GM18873 (cell line): ENCODE measurements around the gene TMEM116.
"Not testable (repeated sequence)": the region's sequence is repeated elsewhere in the genome, so short reads cannot be mapped to it uniquely, and the experiment has no call there.

Experiments
- ATAC-seq: cut with Tn5 transposase; IDR thresholded peaks from one replicate; pipeline ENCODE4 v1.9.1; 2021; ENCODE audit warnings: mild to moderate bottlenecking, moderate library complexity, moderate number of reproducible peaks; ENCODE audit not compliant: unreplicated experiment, low FRiP score

TMEM116 gene

DNA sequence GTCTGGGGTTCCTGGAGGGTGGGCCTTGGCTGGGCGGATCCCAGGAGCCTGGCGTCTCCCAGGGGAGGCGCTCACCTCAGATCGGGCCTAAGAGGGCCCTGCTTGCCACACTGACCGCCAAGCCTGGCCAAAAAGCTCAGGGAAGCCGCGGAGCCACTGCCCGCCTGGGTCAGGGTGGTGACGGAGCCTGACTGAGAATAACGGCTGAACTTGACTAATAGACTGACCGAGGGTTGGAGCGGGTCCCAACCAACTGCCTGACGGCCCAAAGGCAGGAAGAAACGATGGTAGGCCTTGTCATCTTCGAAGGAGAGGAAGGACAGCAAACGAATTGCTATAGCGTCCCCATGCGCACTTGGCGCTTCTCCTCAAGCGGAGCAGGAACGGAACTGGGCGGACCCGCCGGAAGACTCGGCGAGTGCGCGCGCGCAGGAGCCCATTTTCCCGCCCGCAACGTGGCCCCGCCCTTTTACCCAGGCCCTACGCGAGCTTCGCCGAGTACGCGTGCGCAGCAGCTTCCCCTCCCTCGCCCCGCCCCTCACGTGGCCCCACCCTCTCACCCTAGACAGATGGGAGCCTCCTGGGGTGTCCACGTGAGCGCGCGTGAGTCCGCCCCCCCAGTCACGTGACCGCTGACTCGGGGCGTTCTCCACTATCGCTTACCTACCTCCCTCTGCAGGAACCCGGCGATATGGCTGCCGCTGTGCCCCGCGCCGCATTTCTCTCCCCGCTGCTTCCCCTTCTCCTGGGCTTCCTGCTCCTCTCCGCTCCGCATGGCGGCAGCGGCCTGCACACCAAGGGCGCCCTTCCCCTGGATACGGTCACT is at the start of gene TMEM116, which contains the start of gene ERP29:
Gene TMEM116 (minus strand): TSS at position 391 of the 826 bp plus-strand sequence. CDS start 7,895 bp downstream, outside the sequence.
Gene ERP29 (plus strand): TSS at position 652 of the 826 bp plus-strand sequence. CDS start 40 bp downstream, at position 692.
- peak; percentile 70 for ATAC-seq

DNA sequence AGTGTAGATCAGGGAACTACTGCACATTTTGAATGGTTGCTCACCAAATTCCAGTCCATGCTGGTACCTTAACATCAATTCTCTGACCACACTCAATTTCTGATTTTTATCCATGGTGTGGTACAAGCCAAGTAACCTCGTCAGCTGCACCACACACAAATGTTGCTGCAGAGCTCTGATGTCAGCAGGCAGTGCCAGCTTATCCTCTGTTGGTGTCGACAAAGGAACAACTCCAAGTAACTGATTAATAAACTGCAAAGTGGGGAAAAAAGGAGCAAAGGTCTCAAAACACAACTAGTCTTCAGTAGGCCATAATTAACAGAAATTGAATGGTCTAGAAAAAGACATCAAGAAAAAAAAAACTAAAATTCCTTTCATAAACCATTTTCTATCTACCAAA is 48.2 kb upstream of the TMEM116 start:
- ATAC-seq: no peak

DNA sequence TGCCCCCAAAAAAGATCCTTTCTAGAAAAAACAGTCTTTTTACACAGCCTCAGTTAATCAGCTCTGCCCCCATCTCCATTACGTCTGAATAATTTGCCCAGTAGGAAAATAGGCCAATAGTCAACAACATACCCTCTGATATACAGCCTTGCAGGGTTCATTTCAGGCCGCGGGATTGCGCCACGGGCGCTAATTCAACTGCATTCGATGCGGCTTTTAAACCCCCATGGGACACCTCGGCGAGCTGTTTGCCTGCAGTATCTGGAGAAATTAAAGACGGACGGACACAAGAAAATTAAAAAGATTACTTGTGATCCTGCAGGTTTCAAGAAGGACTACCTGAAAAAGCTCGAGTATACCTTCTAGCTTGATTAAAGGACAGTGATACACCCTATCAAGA is 36.4 kb upstream of the TMEM116 start:
- no peak for ATAC-seq

DNA sequence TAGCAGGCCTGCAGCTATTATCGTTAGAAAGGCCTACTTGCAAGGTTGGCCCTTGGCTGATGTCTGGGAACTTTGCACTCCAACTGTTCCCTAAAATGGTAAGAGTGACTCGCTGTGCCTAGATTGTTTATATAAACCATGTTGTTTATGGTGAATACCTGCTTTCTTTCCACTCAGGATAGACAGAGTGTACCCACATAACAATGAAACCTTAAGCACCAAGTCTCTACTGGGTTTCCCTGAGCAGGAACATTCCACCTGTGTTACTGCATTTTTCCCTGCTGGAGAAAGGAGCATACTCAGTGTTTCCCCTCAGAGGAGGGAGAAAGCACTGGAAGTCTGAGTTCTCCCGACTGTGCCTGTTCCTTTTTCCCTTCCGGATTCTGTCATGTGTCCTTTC is 33.0 kb upstream of the TMEM116 start:
- no peak for ATAC-seq

DNA sequence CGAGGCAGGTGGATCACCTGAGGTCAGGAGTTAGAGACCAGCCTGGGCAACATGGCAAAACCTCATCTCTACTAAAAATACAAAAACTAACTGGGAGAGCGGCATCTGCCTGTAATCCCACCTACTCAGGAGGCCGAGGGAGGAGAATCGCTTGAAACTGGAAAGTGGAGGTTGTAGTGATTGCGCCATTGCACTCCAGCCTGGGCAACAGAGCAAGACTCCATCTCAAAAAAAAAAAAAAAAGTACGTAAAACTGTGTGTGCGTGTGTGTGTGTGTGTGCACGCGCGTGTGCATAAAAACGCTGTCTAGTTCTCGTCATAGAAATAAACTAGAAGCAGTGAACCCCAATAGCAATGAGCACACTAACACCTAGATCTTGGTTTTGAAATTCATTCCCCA is 23.6 kb upstream of the TMEM116 start:
- ATAC-seq: not testable (repeated sequence)

DNA sequence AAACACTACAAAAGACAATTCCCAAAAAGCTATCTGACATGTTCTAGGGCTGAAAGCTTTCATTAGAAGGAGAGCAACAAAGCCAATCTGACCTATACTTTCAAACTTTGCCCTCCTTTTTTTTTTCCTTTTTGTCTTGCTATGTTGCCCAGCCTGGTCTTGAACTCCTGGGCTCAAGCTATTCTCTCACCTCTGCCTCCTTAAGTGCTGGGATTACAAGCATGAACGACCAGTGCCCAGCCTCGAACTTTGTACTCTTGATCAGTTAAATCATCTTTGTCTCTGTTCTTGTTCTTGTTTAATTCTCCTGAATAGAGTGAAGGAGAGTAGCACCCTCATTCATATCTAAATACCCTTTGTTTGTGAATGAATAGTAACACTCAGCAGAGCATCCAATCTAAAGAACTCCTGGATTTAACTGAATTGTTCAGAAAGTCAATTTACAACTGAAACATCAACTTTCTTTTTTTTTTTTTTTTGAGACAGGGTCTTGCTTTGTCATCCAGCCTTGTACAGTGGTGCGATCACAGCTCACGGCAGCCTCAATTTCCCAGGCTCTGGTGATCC is 22.3 kb upstream of the TMEM116 start:
- ATAC-seq: no peak

DNA sequence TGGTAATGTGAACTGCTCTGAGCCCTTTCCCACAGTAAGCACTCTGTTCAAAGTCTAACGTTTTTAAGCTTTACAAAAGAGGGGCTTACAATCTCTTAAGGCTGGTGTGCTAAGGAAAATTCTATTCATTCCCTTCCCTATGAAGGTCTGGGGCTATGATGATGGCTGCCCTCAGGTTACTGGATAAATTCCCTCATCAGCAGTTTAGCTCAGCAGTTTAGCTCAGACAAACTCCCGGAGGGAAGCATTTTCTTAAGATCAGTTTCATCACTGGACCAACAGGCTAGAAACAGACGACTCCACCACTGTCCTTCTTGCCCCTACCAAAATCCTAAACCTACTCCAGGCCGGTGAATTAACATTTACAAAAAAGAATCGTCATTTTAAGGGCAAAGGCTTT is 19.3 kb upstream of the TMEM116 start:
- no peak for ATAC-seq

DNA sequence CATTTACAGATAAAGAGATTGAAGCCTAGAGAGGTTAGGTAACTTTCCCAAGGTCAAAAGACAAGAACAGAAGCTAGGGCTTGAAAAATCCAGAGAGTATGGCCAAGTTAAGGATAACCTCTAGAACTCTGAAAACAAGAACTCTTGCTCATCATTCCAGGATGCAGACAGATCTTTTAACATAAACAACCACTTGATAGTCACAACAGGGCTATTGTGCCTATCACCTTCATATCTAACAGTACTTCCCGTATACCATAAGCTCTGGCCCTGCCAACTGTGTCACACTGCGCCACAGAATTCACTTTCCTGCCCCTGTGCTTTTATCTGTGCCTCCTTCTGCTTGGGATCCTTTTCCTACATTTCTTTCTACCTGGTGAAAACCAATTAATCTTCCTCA is 18.5 kb upstream of the TMEM116 start:
- ATAC-seq: no peak

DNA sequence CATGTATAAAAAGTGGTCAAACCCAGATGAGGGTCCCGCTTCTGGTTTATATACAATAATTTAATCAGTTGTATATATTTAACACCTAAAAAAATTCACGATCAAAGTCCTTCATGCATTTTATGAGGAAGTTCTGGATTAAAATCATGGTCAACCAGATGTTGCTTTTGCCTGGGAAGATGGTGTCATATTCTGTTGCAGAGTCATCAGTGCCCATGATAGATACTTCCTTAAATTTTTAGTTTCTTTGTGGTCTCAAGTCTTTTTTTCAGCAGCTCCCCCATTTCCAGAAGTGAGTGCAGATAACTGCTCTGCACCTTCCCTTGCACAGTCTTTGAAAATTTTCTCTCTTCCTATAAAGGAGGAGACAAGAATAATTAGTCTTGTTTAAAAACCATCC is 16.3 kb upstream of the TMEM116 start:
- no peak for ATAC-seq

DNA sequence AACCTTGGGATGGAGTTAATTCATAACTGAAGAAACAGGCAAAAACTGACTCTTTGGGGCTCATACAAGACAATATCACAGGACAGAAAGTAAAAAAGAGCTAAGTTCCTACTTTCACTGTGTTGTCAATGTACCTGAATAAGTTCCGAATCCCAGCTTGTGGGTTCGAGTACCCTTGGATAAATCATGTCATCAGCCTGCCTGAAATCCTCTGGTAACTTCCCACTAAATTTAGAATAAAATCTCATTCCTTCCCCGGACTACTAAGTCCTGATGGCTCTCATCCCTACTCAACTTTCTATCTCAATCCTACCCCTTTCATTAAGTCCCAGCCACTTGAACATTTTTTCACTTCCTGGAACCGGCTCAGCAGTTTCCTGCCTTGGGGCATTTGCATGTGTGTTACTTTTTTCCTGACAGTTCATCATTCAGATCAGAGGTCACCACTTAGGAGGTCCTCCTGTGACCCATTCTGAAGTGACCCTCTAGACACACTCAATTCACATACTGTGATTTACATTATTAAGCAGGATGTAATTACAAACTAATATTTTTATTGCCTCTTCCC is 12.9 kb upstream of the TMEM116 start:
- no peak for ATAC-seq

DNA sequence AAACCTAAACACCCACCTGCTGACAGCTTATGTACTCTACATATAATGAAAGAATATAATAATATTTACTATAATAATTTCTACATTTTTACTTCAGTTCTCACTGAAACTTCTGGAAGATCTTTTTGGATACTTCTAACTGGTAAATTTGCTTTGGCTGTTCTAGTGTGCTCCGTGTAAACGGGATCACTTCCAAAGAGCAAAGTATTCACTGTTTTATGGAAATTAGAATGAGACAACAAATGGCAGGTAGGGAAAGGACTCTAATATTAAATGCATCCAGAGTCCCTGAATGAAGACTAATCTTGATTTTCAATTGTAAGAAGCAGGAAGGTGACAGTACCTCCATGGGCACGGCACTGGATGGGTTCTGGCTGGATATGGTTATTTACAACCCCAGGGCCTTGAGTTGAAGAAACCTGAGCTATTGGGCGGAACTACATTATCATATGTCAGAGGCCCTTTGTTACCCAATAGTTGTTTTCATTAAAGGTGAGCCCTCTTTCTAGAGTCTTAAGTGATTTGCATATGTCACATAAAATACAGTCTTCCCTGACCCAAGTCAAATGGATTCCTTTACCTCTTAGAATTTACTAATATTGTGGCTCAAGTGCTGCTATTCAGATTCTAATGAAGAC is 10.9 kb upstream of the TMEM116 start:
- no peak for ATAC-seq

DNA sequence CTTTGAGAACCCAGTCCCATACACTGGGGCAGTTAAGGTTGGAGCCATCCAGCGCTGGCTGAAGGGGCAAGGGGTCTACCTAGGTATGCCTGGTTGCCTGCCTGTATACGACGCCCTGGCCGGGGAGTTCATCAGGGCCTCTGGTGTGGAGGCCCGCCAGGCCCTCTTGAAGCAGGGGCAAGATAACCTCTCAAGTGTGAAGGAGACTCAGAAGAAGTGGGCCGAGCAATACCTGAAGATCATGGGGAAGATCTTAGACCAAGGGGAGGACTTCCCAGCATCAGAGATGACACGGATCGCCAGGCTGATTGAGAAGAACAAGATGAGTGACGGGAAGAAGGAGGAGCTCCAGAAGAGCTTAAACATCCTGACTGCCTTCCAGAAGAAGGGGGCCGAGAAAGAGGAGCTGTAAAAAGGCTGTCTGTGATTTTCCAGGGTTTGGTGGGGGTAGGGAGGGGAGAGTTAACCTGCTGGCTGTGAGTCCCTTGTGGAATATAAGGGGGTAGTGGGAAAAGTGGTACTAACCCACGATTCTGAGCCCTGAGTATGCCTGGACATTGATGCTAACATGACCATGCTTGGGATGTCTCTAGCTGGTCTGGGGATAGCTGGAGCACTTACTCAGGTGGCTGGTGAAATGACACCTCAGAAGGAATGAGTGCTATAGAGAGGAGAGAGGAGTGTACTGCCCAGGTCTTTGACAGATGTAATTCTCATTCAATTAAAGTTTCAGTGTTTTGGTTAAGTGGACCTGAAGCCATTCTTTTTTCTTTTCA is 9.5 kb upstream of the TMEM116 start:
- no peak for ATAC-seq

DNA sequence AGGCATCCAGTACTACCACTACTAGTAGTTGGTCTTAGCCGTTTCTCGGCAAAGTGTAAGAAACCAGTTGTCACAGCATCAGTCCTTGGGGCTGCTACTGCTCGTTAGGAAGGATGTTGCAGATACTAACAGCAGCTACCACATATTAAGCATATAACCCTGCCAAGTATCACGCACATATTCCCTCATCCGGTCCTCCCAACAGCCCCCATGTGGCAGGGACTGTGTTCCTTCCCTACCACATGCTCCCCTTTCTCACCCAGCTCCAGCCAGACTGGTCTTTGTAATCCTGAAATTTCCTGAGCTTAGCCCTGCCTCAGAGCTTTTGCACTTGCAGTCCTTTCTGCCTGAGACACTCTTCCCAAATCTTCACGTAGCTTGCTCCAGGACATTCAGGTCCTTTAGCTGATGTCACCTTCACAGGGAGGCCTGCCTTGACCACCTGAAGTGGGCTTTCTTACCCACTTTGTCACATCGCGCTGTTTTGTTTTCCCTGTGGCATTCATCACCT is 8.0 kb upstream of the TMEM116 start:
- no peak for ATAC-seq

DNA sequence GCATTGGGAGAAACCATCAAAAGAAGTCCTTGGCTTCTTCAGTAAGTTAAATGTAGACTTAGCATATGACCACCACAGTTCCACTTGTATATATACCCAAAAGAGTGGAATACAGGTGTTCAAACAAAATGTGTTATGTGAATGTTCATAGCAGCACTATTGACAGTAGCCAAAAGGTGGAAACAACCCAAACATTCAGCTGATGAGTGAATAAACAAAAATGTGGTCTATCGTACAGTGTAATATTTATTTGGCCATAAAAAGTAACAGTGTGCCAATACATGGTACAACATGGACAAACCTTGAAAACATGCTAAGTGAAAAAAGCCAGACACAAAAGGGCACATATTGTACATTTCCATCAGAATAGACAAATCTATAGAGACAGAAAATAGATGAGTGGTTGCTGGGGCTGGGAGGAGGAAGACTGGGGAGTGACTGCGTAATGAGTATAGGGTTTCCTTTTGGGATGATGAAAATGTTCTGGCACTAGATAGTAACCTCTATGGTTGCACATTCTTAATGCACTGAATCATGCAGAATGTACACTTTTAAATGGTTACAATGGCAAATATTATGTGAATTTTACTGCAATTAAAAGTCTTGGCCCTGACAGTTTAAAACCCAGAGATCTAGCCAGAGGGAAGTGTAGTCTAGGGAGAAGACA is 5.7 kb upstream of the TMEM116 start:
- no peak for ATAC-seq

DNA sequence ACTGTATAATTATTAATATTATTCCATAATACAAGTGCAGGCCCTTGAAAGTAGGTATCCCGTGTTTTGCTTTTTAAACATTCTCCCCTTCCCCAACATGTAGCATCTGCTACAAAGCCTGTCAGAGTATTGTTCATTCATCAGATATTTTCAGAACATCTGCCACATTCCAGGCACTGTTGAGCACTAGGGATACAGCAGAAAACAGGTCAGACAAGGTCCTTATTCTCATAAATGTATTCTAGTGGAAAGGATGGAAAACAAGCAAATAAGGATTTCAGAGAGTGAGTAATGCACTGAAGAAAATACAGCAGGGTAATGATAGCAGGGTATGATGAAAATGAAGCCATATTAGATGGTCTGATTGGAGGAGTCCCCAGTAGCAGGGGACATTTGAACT is 4.1 kb upstream of the TMEM116 start:
- no peak for ATAC-seq

DNA sequence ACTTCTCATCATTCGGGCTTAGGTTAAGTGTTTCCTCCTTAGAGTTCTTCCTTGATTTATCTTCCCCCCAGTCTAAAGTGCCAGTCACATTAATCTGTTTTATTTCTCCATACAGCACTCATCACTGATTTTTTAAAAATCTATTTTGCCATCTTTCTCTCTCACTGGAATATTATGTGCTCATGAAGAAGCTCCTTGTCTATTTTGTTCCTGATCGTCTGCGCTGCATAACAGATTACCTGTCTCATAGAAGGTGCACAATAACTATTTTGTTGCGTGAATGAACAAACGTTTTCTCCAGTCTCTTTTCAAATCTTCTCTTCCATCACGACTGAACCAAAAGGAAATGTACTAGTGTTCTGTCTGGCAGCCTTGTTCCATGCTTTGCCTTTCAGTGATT is 3.0 kb upstream of the TMEM116 start:
- no peak for ATAC-seq

DNA sequence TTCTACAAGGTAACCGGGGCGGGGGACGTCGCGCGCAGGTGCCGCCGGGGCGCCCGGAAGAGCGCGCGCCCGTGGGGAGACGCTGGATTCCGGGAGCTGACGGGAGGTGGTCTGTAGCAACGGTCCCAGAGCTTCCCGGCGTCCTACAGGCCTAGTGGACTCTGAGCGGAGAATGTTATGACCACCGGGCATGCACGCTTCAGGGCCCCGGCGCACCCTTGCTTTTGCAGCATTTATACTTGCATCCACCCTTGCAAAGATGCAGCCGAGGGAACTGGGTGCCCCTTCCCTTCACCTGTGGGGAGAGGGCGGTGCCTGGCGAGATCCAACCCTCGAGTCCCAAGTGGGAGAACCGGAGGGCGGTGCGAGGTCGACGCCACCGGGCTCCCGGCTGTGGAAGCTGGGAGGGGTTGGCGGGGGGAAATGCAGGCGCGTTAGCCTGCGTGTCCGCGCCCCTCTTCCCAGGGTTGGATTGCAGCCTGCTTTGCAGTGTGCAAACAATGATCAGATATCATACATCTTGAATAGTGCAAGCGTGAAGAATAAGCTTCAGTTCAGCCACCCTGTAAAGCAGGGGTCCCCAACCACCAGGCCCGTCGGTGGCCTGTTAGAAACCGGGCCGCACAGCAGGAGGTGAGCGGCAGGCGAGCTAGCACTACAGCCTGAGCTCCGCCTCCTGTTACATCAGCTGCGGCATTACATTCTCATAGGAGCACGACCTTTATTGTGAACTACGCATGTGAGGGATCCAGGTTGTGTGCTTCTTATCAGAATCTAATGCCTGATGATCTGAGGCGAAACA is 837 bp upstream of the TMEM116 start:
- ATAC-seq: no peak

DNA sequence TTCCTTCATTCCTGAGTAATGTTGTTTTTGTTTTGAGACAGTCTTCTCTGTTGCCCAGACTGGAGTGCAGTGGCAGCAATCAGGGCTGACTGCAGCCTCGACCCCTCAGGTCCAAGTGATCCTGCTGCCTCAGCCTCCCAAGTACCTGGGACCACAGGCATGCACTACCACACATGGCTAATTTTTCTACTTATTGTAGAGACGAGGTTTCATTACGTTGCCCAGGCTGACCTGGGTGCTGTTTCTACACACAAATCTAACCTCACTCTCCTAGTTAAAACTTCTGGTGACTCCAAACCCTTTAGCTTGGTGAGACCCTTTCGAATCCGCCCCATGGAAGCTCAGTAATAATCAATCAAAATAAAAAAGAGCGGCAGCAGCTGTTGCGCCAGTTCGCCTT is 1.3 kb downstream of the TMEM116 start:
- ATAC-seq: no peak
